ENCODE measurements around the gene NPDC1.

DNA sequence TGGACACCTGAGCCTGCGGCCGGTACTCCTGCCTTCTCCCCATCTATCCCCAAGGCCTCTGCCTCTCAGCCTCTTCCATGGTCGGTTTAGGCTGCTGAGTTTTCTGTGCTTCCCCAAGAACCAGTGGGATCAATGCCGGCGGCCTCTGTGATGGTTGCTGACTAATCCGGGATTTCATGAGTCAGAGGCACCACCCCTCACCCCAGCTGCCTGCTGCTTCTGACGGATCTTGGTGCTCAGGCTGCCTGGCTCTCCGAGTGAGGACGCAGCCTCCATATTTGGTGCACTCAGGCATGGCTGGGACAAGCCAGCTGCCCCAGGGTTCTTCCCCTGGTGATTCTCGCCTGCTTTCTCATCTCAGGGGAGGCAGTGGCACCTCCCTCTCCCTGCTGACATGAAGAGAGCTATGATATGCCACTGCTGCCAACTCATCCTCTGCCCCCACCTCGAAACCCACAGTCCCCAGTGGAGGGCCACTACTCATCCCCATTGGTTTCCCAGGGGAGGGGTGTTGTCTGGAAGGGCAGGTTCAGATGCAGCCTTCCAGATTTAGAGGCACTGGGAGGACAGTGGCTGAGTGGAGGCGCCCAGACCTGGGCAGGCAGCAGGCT, 37.5 kb upstream of the NPDC1 start:
- TF ChIP-seq POLR2A (IDR thresholded peaks at IDR 0.05) = peak in 1 of 2 donors; percentile 85
- TF ChIP-seq, protein P1, sequence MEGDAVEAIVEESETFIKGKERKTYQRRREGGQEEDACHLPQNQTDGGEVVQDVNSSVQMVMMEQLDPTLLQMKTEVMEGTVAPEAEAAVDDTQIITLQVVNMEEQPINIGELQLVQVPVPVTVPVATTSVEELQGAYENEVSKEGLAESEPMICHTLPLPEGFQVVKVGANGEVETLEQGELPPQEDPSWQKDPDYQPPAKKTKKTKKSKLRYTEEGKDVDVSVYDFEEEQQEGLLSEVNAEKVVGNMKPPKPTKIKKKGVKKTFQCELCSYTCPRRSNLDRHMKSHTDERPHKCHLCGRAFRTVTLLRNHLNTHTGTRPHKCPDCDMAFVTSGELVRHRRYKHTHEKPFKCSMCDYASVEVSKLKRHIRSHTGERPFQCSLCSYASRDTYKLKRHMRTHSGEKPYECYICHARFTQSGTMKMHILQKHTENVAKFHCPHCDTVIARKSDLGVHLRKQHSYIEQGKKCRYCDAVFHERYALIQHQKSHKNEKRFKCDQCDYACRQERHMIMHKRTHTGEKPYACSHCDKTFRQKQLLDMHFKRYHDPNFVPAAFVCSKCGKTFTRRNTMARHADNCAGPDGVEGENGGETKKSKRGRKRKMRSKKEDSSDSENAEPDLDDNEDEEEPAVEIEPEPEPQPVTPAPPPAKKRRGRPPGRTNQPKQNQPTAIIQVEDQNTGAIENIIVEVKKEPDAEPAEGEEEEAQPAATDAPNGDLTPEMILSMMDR (IDR thresholded peaks at IDR 0.05) = no peak
